Activated T-cell treated with anti-CD3 and anti-CD28 coated beads, Interleukin-2, amount 50 U/mL, for 72 hours (primary cell): ENCODE results near the gene NBPF12. TPM values are rescaled to one million over a fixed set of nuclear protein-coding genes. Genes with fewer than 3 reads are reported as not detected.
"Not testable (repeated sequence)": the region's sequence is repeated elsewhere in the genome, so short reads cannot be mapped to it uniquely, and the experiment has no call there.

Experiments used
- ATAC-seq, 2 donors: fragments of 150-1000 bp; cut with Tn5 transposase; replicated peaks in 1 of 2; 2 replicates each; pipeline ENCODE4 v1.10.0; 2021; ENCODE audit warnings: moderate library complexity in 2 of 2, mild to moderate bottlenecking in 1 of 2
- DNase-seq, 2 donors: peaks; one replicate each; pipeline ENCODE4 v3.0.0; 2021 to 2022; ENCODE audit warnings: mixed read lengths in 1 of 2
- H3K27ac Mint-ChIP-seq: one replicate; pipeline ENCODE4 v1.8.0; 2022; ENCODE audit warnings: mild to moderate bottlenecking, moderate library complexity, mixed read lengths
- H3K27me3 Mint-ChIP-seq: one replicate; pipeline ENCODE4 v1.8.0; 2022; ENCODE audit warnings: low read depth, mixed read lengths
- H3K36me3 Mint-ChIP-seq, 2 donors: one replicate each; pipeline ENCODE4 v1.8.0; 2022; ENCODE audit warnings: mixed read lengths in 2 of 2, mild to moderate bottlenecking in 1 of 2; ENCODE audit not compliant: insufficient read depth in 2 of 2
- H3K4me1 Mint-ChIP-seq: one replicate; pipeline ENCODE4 v1.8.0; 2022; ENCODE audit warnings: low read depth, mixed read lengths
- H3K4me3 Mint-ChIP-seq, 2 donors: one replicate each; pipeline ENCODE4 v1.8.0; 2022; ENCODE audit warnings: mild to moderate bottlenecking in 2 of 2, mixed read lengths in 2 of 2, moderate library complexity in 2 of 2
- H3K9me3 Mint-ChIP-seq, 2 donors: one replicate each; pipeline ENCODE4 v1.8.0; 2022; ENCODE audit warnings: mixed read lengths in 2 of 2
- total RNA-seq, 2 donors: library from RNA; stranded (reverse); gene quantifications; one replicate each; pipeline ENCODE4 v1.2.3, GENCODE V29; 2022

Gene NBPF12, protein sequence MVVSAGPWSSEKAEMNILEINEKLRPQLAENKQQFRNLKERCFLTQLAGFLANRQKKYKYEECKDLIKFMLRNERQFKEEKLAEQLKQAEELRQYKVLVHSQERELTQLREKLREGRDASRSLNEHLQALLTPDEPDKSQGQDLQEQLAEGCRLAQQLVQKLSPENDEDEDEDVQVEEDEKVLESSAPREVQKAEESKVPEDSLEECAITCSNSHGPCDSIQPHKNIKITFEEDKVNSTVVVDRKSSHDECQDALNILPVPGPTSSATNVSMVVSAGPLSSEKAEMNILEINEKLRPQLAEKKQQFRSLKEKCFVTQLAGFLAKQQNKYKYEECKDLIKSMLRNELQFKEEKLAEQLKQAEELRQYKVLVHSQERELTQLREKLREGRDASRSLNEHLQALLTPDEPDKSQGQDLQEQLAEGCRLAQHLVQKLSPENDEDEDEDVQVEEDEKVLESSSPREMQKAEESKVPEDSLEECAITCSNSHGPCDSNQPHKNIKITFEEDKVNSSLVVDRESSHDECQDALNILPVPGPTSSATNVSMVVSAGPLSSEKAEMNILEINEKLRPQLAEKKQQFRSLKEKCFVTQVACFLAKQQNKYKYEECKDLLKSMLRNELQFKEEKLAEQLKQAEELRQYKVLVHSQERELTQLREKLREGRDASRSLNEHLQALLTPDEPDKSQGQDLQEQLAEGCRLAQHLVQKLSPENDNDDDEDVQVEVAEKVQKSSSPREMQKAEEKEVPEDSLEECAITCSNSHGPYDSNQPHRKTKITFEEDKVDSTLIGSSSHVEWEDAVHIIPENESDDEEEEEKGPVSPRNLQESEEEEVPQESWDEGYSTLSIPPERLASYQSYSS (N-terminal part only)
- 10 to 100 TPM; 15.4 to 18.0 TPM for total RNA-seq

DNA sequence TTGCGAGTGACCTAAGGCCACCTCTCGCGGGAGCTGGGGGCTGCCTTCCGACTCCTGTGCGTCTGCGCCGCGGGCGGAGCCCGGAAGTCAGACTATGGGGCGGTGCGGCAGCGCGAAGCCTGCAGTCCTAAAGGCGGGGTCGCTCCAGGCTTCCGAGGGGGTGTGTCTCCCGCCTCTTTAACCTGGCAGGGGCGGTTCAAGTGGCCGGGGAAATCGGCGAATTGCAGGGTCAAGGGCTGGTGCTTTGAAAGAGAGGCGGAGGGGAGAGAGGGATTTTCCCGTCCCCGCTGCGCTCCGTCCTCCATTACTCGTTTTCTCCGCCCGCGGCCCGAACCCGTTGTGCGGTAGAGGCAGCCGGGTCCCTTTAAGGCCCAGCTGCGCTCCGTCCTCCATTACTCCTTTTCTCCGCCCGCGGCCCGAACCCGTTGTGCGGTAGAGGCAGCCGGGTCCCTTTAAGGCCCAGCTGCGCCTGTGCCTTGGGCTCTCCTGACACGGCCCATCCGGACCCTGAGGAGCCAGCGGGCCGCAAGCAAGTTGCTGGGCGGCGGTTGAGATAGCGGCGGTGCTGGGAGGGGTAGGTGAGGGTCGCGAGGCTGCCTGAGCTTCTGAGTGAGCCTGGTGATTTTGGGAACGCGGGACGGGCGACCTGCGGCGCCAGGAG lies at the start of gene NBPF12:
NBPF12 (plus strand) TSS at position 83 of the 661 bp plus-strand sequence. CDS start 21,820 bp downstream, outside the sequence.
- peak within 1 kb of the TSS; percentile 90 for H3K27ac Mint-ChIP-seq
- peak within 1 kb of the TSS; percentile 89 to 90 for H3K4me3 Mint-ChIP-seq
- peak; percentile 96 to 97 for ATAC-seq
- peak; percentile 84 to 91 for DNase-seq
- H3K4me1 Mint-ChIP-seq: peaks cover 12% of the 10 kb centered on the region
- H3K36me3 Mint-ChIP-seq, H3K27me3 Mint-ChIP-seq, H3K9me3 Mint-ChIP-seq: not testable (repeated sequence)

DNA sequence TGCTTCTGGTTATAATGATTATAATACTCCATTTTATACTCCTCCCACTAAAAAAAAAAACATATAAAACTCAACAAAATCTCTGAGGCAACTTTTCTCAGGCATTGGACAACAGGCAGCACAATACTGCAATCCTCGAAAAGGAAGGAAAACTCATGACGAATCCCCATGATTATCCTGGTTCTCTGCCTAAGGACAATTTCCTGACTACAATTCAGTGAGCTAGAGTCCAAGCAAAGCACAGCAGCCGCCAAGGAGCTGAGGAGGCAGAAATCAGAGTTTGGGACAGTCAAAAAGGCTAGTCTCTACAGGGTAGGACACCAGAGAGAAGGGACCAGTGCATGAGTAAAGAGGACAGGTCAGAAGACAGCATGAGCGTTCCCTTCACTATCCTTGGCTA lies 46.8 kb upstream of the NBPF12 start:
- not testable (repeated sequence) for DNase-seq, H3K27ac Mint-ChIP-seq, ATAC-seq, H3K27me3 Mint-ChIP-seq, H3K4me1 Mint-ChIP-seq, H3K9me3 Mint-ChIP-seq, H3K36me3 Mint-ChIP-seq, H3K4me3 Mint-ChIP-seq

DNA sequence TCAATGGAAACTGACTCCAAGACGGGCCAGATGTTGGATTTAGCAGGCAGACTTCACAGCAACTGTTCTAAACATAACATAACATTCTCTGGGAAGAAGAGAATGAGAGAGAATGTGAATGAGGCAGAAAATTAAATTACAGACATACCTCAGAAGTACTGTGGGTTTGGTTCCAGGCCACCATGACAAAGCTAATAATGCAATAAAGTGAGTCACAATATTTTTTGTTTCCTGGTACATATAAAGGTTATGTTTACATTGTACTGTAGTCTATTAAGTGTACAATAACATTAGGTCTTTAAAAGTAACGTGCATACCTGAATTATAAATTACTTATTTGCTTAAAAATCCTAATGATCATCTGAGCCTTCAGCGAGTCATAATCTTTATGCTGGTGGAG lies 45.8 kb upstream of the NBPF12 start:
- ATAC-seq, H3K9me3 Mint-ChIP-seq, H3K27ac Mint-ChIP-seq, H3K27me3 Mint-ChIP-seq, H3K4me1 Mint-ChIP-seq, H3K36me3 Mint-ChIP-seq, H3K4me3 Mint-ChIP-seq, DNase-seq: not testable (repeated sequence)

DNA sequence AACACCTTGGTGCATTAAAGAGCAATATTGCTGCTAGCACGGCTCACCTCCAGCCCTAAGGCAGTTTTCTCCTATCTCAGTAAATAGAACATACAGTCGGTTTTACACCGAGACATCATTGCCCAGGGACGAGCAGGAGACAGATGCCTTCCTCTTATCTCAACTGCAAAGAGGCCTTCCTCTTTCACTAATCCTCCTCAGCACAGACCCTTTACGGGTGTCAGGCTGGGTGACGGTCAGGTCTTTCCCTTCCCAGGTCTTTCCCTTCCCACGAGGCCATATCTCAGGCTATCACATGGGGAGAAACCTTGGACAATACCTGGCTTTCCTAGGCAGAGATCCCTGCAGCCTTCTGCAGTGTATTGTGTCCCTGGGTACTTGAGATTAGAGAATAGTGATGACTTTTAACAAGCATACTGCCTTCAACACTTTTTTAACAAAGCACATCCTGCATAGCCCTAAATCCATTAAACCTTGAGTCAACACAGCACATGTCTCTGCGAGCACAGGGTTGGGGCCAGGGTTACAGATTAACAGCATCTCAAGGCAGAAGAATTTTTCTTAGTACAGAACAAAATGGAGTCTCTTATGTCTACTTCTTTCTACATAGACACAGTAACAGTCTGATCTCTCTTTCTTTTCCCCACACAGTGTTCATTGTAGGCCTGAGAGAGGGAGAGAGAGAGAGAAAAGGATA lies 30.4 kb upstream of the NBPF12 start:
- H3K9me3 Mint-ChIP-seq: not testable (repeated sequence)

DNA sequence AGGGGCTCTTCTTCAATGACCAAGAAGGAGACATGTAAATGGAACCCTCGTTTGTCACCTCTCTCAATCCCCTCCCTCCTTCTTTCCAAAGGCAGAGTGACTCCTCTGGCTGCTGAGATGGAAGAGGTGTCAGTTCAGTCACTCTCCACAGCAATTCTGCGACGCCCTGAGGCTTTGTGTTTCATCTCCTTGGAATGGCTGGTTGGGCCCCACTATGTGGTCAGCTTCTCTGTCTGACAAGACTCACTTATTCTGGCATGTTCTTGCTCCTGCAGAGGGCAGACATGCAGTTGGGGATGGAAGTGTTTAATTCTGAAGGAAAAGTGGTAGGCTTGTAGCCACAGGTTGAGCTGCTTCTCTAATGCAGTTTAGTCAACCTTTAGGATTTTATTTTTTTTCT lies 25.1 kb upstream of the NBPF12 start:
- H3K4me1 Mint-ChIP-seq, H3K27ac Mint-ChIP-seq, H3K27me3 Mint-ChIP-seq, H3K9me3 Mint-ChIP-seq, H3K4me3 Mint-ChIP-seq, H3K36me3 Mint-ChIP-seq, DNase-seq, ATAC-seq: not testable (repeated sequence)

More for the DNA sequence above, 30.4 kb upstream of the NBPF12 start:
- not testable (repeated sequence) for DNase-seq, ATAC-seq, H3K4me1 Mint-ChIP-seq, H3K27ac Mint-ChIP-seq, H3K36me3 Mint-ChIP-seq, H3K27me3 Mint-ChIP-seq, H3K4me3 Mint-ChIP-seq

DNA sequence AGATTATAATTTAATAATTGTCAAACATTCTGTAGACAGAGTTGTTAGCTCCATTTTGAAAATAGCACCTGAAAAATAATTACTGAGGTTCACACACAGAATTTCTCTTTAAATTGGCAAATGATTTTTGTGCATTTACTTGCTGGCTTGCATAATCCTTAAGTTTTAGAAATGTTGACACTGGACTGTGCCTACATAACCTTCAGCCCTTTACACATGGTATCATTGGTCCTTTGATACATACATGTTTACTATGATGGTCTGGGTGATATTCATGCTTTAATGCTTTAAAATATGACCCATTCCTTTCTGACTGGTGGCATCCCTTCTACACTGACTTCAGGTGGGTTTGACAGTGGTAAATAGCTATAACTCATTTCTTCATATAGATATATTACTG lies 17.3 kb upstream of the NBPF12 start:
- not testable (repeated sequence) for H3K4me3 Mint-ChIP-seq, H3K36me3 Mint-ChIP-seq, DNase-seq, H3K4me1 Mint-ChIP-seq, H3K27me3 Mint-ChIP-seq, H3K9me3 Mint-ChIP-seq, H3K27ac Mint-ChIP-seq, ATAC-seq

DNA sequence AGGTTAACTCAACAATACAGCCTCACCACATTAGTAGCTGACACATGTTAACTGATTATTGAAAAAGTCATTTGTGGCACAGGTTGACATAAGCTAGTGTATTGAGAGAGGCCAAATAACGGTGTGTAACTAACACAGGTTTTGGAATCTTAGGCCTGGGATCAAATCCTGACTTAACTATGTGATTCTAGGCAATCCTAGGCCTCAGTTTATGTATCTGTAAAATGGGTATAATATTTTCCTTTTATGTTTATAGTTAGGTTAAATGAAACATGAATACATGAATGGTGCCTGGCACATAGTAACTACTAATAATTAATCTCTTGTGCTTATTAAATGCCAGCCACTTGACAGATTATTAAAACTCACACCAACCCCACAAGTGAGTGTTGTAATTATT lies 15.5 kb upstream of the NBPF12 start:
- H3K27me3 Mint-ChIP-seq: not testable (repeated sequence)

DNA sequence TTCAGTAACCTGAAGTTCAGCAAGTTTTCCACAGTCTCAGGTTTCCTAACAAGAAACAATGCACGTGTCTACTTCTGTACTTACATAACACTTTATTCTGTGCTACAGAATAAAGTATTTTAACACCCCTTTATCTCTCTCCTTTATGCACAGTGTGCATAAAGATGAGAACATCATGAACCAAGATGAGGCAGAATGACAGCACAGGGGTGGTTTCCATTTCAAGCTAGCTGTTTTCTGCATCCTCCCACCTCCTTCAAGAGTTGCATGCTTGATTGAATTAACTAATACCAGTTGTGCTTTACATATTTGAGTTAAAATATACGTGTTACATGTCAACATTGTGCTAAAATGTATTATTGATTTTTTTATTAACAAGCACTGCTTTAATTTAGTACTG lies 14.0 kb upstream of the NBPF12 start:
- not testable (repeated sequence) for DNase-seq, H3K4me1 Mint-ChIP-seq, ATAC-seq, H3K27me3 Mint-ChIP-seq, H3K4me3 Mint-ChIP-seq, H3K36me3 Mint-ChIP-seq, H3K27ac Mint-ChIP-seq, H3K9me3 Mint-ChIP-seq

More for the DNA sequence above, 15.5 kb upstream of the NBPF12 start:
- H3K9me3 Mint-ChIP-seq, H3K36me3 Mint-ChIP-seq, H3K4me3 Mint-ChIP-seq, H3K27ac Mint-ChIP-seq, ATAC-seq, DNase-seq, H3K4me1 Mint-ChIP-seq: not testable (repeated sequence)

DNA sequence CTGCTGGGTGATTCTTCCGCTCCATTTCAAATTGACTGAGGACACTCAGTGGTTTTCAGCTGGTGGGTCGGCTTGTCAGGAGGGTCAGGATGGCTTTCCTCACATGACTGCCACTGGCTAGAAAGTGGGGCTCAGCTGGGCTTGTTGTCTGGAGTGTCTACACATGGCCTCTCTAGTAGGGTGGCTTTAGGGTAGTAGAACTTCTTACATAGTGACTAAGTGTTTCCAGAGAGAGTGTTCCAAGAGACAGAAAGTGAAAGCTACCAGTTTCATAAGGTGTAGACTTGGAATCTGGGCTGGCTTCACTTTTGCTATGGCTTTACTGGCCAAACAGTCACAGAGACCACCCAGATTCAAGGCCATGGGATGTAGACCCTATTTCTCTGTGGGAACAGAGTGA lies 11.7 kb upstream of the NBPF12 start:
- not testable (repeated sequence) for H3K27me3 Mint-ChIP-seq, H3K9me3 Mint-ChIP-seq, ATAC-seq, H3K27ac Mint-ChIP-seq, H3K4me3 Mint-ChIP-seq, H3K4me1 Mint-ChIP-seq, DNase-seq, H3K36me3 Mint-ChIP-seq

DNA sequence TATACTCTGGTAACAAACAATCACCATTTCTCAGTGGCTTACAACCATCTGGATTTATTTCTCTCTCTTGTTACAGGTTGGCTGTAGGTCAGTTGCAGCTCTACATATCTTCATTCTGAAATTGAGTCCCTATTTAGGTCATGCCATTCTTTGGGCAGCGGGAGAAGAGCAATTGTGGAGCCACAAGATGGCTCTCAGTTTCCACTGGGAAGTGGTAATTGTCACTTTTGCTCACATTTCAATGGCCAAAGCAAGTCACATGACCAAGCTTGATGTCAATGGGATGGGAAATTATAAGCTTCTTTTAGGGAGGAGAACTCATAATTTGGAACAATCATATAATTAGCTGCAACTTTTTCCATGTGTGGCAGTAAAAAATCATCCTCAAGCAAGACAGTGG lies 7.9 kb upstream of the NBPF12 start:
- H3K4me1 Mint-ChIP-seq, H3K4me3 Mint-ChIP-seq, H3K36me3 Mint-ChIP-seq, H3K9me3 Mint-ChIP-seq, ATAC-seq, H3K27me3 Mint-ChIP-seq, H3K27ac Mint-ChIP-seq, DNase-seq: not testable (repeated sequence)

DNA sequence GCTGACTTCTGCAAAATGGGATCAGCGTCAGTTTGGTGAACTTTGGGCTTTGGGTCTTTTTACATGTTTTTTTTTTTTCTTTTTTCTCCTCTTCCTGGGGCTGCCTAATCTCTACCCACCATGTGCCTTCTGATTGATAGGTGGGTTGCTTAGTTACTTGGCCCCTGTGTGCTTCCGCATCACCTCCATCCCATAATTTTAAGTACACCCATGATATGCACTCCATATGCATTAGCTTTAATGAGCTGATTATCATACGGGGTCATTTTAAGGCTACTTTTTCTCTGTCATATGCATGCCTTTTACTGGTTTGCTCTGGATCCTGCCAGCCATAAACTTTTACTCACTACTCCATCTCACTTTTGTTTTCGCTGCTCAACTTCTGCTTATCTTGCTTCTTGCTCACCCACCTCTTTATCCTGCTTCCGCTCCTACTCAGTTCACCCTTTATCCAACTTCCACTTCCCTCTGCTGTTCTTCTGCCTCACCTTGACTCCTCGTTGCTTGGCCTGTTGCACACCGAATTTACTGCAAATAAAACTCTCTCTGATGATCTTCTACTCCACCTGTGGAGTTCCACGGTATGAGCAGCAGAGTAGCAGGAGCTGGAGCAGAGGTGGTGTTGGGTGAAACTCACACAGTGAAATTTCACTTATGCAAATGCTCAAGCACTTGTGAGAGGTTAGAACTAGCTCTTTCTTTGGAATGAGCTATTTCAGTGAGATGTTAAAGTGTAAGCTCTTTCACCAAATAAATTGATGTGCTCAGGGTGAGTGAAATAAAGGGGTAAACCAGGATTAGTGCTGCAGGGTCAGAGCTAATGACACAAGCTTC lies 3.5 kb upstream of the NBPF12 start:
- H3K4me3 Mint-ChIP-seq: peak overlapping the region; percentile 3 to 46
- ATAC-seq, H3K27ac Mint-ChIP-seq, DNase-seq, H3K36me3 Mint-ChIP-seq, H3K4me1 Mint-ChIP-seq, H3K9me3 Mint-ChIP-seq, H3K27me3 Mint-ChIP-seq: not testable (repeated sequence)

DNA sequence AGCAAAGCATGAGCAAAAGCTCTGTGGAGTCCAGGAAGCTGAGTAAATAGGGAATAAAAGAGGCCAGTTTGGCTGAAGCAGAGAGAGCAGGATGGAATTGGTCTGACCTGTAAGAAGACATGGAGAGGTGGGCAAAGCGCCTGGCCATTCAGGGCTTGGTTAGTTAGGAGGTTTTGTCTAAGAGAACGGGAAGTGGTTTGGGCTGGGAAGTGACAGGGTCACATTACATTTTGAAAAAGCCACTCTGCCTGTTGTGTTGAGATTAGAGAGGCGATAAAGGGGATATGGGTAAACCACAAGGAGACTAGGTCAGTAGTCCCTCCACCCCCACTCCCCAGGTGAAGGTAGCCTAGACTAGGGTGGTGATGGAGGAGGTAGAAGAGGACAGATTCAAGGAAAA lies 662 bp upstream of the NBPF12 start:
- ATAC-seq, DNase-seq, H3K36me3 Mint-ChIP-seq, H3K27ac Mint-ChIP-seq, H3K27me3 Mint-ChIP-seq, H3K9me3 Mint-ChIP-seq: not testable (repeated sequence)
- peak overlapping the region in 1 of 2 donors; percentile 56 for H3K4me3 Mint-ChIP-seq
- peaks cover 12% of the 10 kb centered on the region for H3K4me1 Mint-ChIP-seq
